Lung microvascular endothelial cell (primary cell): ENCODE data around the gene ARHGAP31. TPM values are rescaled to one million over a fixed set of nuclear protein-coding genes. Genes with fewer than 3 reads are reported as not detected.
A peak's percentile ranks its signal among the peaks of the same experiment; 100 is the strongest.
"Not testable (repeated sequence)": the region's sequence is repeated elsewhere in the genome, so short reads cannot be mapped to it uniquely, and the experiment has no call there.

ENCODE experiments used
- DNase-seq, 2 donors: peaks; one replicate each; pipeline versions ENCODE4 v3.0.0 to v3.0.0-alpha.2; 2010; ENCODE audit warnings: low read depth in 2 of 2
- total RNA-seq: library from RNA; depleted of rRNA; stranded (reverse); fragments of >200 nt; gene quantifications from 2 replicates; pipeline ENCODE4 v1.2.1, GENCODE V29; 2014

ARHGAP31 gene
- total RNA-seq, 1 donor from 2014 or later, result 21.6 TPM

GRCh38 chr3:119294696-119295671, 801 bp downstream of the ARHGAP31 start:
- peak; percentile 51 to 64 for DNase-seq

- peak in 1 of 2 donors; percentile 23 for DNase-seq
Observed at GRCh38 chr3:119295816-119296726, 1.9 kb downstream of the ARHGAP31 start.

- no peak for DNase-seq
Observed at GRCh38 chr3:119296727-119297122, 2.5 kb downstream of the ARHGAP31 start.

DNA sequence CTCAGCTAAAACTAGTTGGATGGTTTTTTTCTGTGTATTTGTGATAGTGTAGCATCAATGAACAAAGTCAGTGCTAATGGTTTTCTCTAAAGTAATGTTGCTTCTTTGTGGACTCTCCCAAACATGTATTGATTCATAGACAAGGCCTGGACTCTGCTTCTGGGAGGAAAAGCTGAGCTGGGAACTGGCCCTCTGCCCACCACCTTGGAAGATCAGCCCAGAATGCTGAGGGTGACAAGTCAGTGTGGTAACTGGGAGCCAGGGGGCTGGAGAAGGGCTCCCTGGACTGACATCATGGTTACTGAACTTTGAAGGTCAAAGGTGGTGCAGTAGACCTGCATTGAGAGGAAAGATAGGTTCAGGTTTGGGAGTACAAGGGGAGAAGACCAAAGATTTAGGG, 3.0 kb downstream of the ARHGAP31 start:
- DNase-seq, result peak in 1 of 2 donors; percentile 73

- DNase-seq, result no peak
Observed at GRCh38 chr3:119298565-119298941, 4.4 kb downstream of the ARHGAP31 start.

DNA sequence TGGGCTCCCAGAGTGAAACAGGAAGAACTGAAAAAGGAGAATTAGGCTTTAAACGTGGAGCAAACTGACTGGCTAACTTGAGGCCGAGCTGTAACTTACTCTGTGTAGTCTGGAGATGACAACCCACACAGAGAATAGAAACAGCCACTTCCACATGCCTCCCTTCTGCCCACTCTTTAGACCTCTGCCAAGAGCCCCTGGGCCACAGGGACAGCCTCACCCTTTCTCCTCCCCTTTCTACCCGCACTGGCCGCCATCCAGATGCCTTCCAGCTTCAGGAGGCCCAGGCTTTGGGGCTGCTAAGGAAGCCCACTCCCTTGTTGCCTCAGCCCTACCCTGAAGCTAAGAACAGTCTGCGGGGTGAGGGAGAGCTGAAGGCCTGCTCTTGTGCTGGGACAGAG, 6.8 kb downstream of the ARHGAP31 start:
- no peak for DNase-seq

- peak in 1 of 2 donors; percentile 66 for DNase-seq
Observed at GRCh38 chr3:119301662-119302061, 7.5 kb downstream of the ARHGAP31 start.

DNA sequence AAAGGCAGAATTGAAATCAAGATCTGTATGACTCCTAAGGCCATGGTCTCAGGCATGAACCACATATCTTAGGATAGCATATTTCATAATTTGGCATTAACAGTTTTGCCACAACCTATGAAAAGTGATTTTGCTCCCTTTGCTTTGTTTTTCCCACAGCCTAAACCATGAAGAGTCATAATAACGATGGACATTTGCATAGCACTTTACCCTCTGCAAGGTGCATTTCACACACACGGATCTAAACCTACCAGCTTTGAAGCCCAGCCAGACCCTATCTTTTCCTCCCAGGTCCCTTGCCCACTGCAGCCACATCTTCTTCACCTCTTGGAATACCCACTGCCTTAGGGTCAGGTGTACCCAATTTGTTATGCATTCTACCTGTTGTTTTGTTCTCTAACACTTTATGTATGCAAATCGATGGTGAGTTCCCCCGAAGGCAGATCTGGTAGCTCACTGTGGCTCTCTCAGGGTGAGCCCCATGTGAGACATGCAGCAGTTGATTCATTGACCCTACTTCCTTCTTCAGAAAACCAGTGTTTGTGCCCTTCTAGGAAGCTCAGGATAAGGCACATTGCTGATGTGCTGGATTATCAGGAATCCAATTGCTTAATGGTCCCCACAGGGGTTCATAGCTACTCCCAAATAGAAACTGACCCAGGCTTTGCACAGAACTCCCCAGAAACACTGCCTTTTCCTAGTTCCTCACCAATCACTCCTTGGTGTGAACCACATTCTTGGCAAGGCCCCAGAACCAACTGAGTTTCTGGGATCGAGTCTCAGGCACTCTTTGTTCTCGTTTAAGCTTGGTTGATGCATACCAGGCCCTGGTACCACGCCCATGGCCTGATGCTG, 8.7 kb downstream of the ARHGAP31 start:
- no peak for DNase-seq

DNA sequence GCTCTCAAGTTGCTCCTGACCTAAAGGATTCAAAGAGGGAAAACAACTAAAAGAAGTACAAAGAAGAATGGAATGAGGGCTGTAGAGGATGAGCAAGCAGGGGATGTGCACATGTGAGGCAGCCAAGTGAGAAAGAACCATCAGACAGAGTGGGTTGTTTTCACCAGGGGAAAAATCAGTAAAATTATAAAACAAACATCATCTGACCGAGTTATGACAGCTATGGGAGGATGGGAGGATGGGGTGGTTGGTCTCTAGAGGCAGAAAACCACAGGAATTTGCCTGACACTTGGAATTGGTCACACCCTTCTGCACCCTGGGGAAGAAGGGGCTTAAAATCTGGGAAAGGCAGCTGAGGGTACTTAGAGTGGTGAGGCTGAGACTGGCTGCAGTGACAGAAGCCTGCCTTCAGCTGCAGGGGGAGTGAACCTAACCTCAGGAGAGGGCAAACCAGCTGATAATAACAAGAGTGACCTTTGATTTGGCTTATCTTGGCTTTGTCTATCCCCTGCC, 10.1 kb downstream of the ARHGAP31 start:
- DNase-seq, result peak in 1 of 2 donors; percentile 23

DNA sequence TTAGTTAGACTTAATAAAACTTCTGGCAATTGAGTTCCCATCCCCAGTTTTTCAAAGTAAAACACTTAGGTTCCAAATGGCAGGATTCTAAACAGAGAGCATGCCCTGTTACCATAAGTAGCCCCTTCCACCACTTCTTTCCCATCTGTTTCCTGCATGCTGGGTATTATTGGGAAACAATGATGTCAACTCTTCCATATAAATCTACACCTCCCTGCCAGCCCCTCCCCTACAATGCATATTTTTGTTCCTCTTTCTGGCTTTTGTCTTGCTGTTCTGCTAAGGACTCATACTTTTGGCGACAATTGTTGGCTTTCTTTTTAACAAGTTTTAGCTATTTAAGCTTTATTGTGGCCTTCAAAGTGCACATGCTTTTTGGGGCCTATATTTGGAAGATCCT, 11.1 kb downstream of the ARHGAP31 start:
- DNase-seq, result peak; percentile 65 to 90

GRCh38 chr3:119306378-119306777, 12.2 kb downstream of the ARHGAP31 start:
- not testable (repeated sequence) for DNase-seq

- DNase-seq, result no peak
Observed at GRCh38 chr3:119308355-119308754, 14.2 kb downstream of the ARHGAP31 start.

DNA sequence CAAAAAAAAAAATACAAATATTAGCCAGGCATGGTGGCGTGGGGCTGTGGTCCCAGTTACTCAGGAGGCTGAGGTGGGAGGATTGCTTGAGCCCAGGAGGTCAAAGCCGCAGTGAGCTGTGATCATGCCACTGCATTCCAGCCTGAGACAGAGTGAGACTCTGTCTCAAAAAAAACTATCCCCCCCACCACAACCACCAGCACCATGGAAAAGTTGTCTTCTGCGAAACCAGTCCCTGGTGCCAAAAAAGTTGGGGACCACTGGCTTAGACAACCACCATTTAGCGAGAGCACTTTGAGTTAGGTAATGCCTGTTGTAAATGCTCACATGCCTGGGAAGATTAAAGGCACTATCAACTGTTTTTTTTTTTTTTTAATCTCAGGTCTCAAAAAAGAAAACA, 15.4 kb downstream of the ARHGAP31 start:
- no peak for DNase-seq

DNA sequence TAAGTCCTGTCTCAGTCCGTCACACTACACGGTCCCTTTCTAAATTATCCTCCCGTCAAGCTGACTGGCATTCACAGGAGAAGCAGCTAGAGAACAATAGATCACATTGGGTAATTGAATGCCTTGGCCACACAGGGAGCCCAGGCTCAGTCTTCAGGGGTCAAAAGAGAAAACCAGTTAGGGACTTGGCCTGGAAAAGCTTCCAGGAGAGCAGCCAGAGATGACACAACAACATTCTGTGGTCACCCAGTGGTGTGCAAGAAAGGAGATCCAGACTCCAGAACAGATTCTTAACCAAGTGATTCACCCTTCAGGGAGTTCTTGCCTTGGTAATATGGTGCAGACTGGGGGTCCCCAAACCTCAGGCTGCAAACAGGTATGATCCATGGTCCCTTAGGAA, 15.9 kb downstream of the ARHGAP31 start:
- DNase-seq, result peak in 1 of 2 donors; percentile 59

DNA sequence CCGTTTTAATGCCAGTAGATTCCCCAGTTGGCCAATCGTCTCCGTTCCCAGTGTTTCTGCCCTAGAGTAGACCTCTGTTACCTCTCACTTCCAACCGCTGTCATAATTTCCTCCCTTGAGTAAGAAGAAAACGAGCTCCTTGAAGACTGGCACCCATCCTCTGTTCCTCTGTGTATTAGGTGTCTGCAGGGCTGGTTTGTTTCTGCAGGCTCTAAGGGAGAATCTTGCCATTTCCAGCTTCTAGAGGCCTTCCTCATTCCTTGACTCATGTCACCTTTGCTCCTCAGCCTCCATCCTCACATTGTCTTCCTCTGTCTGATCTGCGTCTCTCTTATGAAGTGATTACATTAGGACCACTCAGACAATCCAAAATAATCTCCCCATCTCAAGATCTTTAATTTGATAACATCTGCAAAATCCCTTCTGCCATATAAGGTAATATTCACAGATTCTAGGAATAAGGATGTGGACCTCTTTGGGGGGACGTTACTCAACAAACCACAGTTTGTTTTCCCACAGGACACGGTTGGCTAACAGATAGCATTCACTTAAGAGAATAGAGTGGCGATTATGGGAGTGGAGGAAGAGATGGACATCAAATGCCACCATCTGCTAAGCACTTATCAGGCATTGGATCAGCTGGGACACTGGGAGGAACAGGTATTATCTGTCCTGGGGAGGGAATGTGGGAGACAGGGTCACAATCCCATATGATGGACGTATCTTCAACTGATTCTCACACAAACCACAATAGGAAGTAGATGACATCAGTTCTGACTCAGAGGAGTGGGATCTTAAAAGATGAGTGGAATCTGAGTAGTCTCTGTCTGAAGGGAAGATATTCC, 17.1 kb downstream of the ARHGAP31 start:
- peak in 1 of 2 donors; percentile 81 for DNase-seq

DNA sequence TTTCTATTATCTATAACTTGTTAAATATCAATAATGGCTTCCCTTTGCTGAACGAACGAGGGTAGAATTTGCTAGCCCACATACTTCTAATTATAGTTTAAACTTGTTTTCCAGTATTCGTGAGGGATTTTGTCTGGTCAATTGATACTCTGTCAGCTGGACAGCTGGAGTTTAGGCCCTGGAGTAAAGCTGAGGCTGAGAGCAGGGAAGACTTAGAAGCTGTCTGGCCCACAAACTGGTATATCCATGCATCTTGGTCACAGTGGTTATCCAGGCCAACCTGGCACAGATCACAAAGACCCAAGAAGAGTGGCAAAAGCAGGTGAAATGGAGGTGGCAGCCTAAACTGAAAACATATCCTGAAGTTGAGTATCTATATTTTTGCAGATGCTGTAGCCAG, 19.3 kb downstream of the ARHGAP31 start:
- DNase-seq, result no peak

DNA sequence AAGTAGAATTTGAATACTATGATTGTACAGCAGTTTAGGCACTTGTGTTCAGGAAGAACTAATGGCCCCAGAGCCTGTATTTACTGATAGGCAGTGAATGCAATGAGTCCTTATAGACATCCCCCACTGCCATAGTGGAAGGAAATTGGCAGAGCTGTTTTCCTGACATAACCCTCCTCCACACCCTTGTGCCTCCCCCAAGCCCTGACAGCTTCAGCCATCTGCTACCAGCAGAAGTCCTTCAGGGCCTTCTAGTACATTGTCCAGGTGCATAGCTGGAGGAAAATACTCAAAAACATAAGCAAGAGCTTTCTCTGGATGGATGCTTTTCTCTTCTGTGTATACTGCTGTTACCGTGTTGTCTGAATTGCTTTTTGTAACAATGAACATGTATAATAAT, 20.6 kb downstream of the ARHGAP31 start:
- DNase-seq, result no peak

GRCh38 chr3:119315600-119316312, 21.6 kb downstream of the ARHGAP31 start:
- no peak for DNase-seq

DNA sequence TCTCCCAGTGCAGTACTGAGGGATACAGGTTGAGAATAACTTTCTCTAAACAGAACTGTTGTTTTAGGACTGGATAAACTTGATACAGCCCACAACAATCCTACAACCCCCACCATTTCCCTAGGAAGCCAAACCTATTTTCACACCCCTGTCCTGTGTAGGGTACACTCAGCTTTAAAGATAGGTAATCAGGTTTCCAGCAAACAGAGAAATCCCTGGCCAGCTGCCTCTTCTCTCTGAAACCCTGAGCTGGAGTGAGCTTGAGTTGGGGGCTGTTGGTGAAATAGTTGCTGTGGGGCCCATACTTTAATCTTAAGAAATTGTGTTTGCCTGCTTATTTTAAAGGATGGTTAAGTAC, 22.1 kb downstream of the ARHGAP31 start:
- no peak for DNase-seq
